AG10803 (cell line): ENCODE results near the gene ADARB2.

Experiments
- DNase-seq: peaks from one replicate; pipeline ENCODE4 v3.0.0; 2010; ENCODE audit warnings: low read depth
- H3K4me3 ChIP-seq: 2 replicates; pipeline ENCODE4 v1.5.1; 2011; ENCODE audit warnings: mild to moderate bottlenecking, low read length, control low read depth
- CTCF ChIP-seq: conservative IDR thresholded peaks from 2 replicates; pipeline ENCODE4 v1.5.1; 2011; ENCODE audit warnings: mild to moderate bottlenecking, low read length, control low read depth, inconsistent platforms

The ADARB2 gene

GRCh38 chr10:1142596-1142995 is 594.7 kb downstream of the ADARB2 start:
- H3K4me3 ChIP-seq: no peak overlapping the region
- DNase-seq: no peak
- no peak for TF ChIP-seq CTCF

GRCh38 chr10:1141701-1142100 is 595.6 kb downstream of the ADARB2 start:
- TF ChIP-seq CTCF: no peak
- no peak for DNase-seq
- H3K4me3 ChIP-seq: no peak overlapping the region

GRCh38 chr10:1141261-1141660 is 596.1 kb downstream of the ADARB2 start:
- no peak overlapping the region for H3K4me3 ChIP-seq
- no peak for DNase-seq
- no peak for TF ChIP-seq CTCF

GRCh38 chr10:1138529-1138928 is 598.8 kb downstream of the ADARB2 start:
- H3K4me3 ChIP-seq: no peak overlapping the region

GRCh38 chr10:1137499-1138163 is 599.7 kb downstream of the ADARB2 start:
- TF ChIP-seq CTCF: no peak
- DNase-seq: no peak
- no peak overlapping the region for H3K4me3 ChIP-seq

More at GRCh38 chr10:1138529-1138928, 598.8 kb downstream of the ADARB2 start:
- no peak for DNase-seq
- TF ChIP-seq CTCF: no peak

- no peak for TF ChIP-seq CTCF
- DNase-seq: no peak
- H3K4me3 ChIP-seq: no peak overlapping the region
These were observed 601.1 kb downstream of the ADARB2 start for GRCh38 chr10:1136268-1136667.

GRCh38 chr10:1134156-1134555 is 603.2 kb downstream of the ADARB2 start:
- no peak for TF ChIP-seq CTCF
- H3K4me3 ChIP-seq: no peak overlapping the region
- DNase-seq: no peak
